Endodermal cell (in vitro differentiated cells): ENCODE measurements around the gene GDI2. TPM values are rescaled to one million over a fixed set of nuclear protein-coding genes. Genes with fewer than 3 reads are reported as not detected.

ENCODE experiments used
- DNase-seq: peaks from one replicate; pipeline ENCODE4 v3.0.0-alpha.2; 2017
- H3K27ac ChIP-seq: 2 replicates; pipeline ENCODE4 v1.5.1; 2013; ENCODE audit warnings: mild to moderate bottlenecking, low read depth, low read length, moderate library complexity
- H3K27me3 ChIP-seq: 2 replicates; pipeline ENCODE4 v1.6.1; 2013; ENCODE audit warnings: mild to moderate bottlenecking, low read length, moderate library complexity; ENCODE audit not compliant: insufficient read depth, control insufficient read depth, poor library complexity, severe bottlenecking
- H3K36me3 ChIP-seq: 2 replicates; pipeline ENCODE4 v1.7.0; 2013; ENCODE audit warnings: mild to moderate bottlenecking, low read length, moderate library complexity; ENCODE audit not compliant: control insufficient read depth, insufficient read depth
- H3K4me1 ChIP-seq: one replicate; pipeline ENCODE4 v1.7.0; 2013; ENCODE audit warnings: low read length; ENCODE audit not compliant: control insufficient read depth, insufficient read depth
- H3K4me3 ChIP-seq: 2 replicates; pipeline ENCODE4 v1.5.1; 2013; ENCODE audit warnings: mild to moderate bottlenecking, low read length, moderate library complexity
- H3K9ac ChIP-seq: 2 replicates; pipeline ENCODE4 v1.6.1; 2013; ENCODE audit warnings: mild to moderate bottlenecking, low read length, moderate library complexity; ENCODE audit not compliant: poor library complexity, severe bottlenecking; ENCODE audit errors: extremely low read depth
- H3K9me3 ChIP-seq: 2 replicates; pipeline ENCODE4 v1.6.1; 2013; ENCODE audit warnings: mild to moderate bottlenecking, low read length, moderate library complexity; ENCODE audit not compliant: control insufficient read depth
- H3K27ac Mint-ChIP-seq: 2 replicates; pipeline ENCODE4 v1.8.0; 2020; ENCODE audit warnings: mixed read lengths
- H3K27me3 Mint-ChIP-seq: 2 replicates; pipeline ENCODE4 v1.8.0; 2021; ENCODE audit warnings: mild to moderate bottlenecking, mixed read lengths; ENCODE audit not compliant: insufficient read depth
- H3K36me3 Mint-ChIP-seq: 2 replicates; pipeline ENCODE4 v1.8.0; 2020; ENCODE audit warnings: low read depth, mixed read lengths
- H3K4me1 Mint-ChIP-seq: 2 replicates; pipeline ENCODE4 v1.8.0; 2020; ENCODE audit warnings: mixed read lengths
- H3K4me3 Mint-ChIP-seq: 2 replicates; pipeline ENCODE4 v1.8.0; 2020; ENCODE audit warnings: mild to moderate bottlenecking, moderate library complexity, mixed read lengths
- H3K9me3 Mint-ChIP-seq: 2 replicates; pipeline ENCODE4 v1.8.0; 2020; ENCODE audit warnings: mild to moderate bottlenecking, mixed read lengths
- WGBS, 2 experiments: methylation state at CpG; one replicate each; pipeline versions ENCODE4 v1.1.5 to v1.1.7; 2013; ENCODE audit warnings: missing lambda C conversion rate in 2 of 2, mixed read lengths in 1 of 2; ENCODE audit not compliant: insufficient coverage in 1 of 2, insufficient read length in 1 of 2; 5-methylcytosine and 5-hydroxymethylcytosine counted together
- total RNA-seq, 2 donors: library from RNA; stranded (reverse); fragmentation: NEBNext Ultra II Directional in 1 of 2; extraction: Animal tissue kit (Norgen Biotek cat#: 25700) in 1 of 2; gene quantifications; 2 replicates in 1 of 2; 3 replicates in 1 of 2; pipeline ENCODE4 v1.2.1, GENCODE V29; 2021
- TF ChIP-seq, protein P1 (sequence below): fragments of 200-600 bp; sonication (generic); conservative IDR thresholded peaks from 2 replicates; pipeline ENCODE4 v1.5.0; 2021; ENCODE audit warnings: antibody characterized with exemption, mild to moderate bottlenecking

GDI2 gene
- total RNA-seq, 2 donors from 2014 or later = 299 to 337 TPM

DNA sequence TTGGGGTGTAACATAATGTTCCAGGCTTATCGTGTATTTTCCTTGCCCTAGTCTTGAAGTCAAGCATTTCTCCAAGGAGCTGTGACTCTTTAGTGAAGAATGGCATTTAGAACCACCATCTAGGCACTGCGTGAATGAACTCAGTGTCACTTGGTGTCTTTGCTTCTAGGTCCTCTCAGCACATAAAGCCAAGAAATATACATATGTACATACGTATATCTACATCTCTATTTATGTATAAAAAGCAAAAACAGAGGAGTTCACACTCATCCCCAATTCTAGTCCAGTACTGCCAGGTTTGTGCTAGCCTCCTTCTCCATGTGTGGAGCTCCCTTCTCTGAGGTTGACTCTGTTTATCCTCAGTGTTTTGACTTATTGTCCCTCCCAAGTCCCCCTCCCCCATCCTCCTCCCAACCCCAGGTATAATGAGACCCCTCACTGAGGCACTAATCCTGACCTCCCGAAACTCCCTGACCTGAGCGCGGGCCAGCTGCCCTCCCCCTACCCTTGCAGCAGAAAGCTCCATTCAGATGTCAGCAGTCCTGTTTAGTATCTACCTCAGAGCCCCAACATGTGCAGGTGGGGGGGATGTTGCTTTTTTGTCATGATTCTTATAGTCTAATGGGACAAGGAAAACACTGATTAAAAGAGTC is 61.5 kb downstream of the GDI2 start:
- Mint-ChIP-seq H3K27me3 (no peaks in the 10 kb centered on the region), H3K9me3 (no peaks in the 10 kb centered on the region), H3K4me1 (peaks cover 41% of the 10 kb centered on the region), H3K27ac (peak overlapping the region; percentile 86), H3K4me3 (peak overlapping the region; percentile 48), H3K36me3 (peaks cover 47% of the 10 kb centered on the region)
- Histone ChIP-seq H3K27me3 (no peaks in the 10 kb centered on the region), H3K9me3 (no peaks in the 10 kb centered on the region), H3K9ac (no peak overlapping the region), H3K36me3 (peaks cover 44% of the 10 kb centered on the region), H3K4me1 (peaks cover 14% of the 10 kb centered on the region), H3K27ac (no peak overlapping the region), H3K4me3 (no peak overlapping the region)
- peak; percentile 74 for DNase-seq
- WGBS, 2 experiments = 49 to 100% methylated on average over 1 to 6 of the region's 6 CpGs
- TF ChIP-seq, protein P1, sequence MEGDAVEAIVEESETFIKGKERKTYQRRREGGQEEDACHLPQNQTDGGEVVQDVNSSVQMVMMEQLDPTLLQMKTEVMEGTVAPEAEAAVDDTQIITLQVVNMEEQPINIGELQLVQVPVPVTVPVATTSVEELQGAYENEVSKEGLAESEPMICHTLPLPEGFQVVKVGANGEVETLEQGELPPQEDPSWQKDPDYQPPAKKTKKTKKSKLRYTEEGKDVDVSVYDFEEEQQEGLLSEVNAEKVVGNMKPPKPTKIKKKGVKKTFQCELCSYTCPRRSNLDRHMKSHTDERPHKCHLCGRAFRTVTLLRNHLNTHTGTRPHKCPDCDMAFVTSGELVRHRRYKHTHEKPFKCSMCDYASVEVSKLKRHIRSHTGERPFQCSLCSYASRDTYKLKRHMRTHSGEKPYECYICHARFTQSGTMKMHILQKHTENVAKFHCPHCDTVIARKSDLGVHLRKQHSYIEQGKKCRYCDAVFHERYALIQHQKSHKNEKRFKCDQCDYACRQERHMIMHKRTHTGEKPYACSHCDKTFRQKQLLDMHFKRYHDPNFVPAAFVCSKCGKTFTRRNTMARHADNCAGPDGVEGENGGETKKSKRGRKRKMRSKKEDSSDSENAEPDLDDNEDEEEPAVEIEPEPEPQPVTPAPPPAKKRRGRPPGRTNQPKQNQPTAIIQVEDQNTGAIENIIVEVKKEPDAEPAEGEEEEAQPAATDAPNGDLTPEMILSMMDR = no peak

DNA sequence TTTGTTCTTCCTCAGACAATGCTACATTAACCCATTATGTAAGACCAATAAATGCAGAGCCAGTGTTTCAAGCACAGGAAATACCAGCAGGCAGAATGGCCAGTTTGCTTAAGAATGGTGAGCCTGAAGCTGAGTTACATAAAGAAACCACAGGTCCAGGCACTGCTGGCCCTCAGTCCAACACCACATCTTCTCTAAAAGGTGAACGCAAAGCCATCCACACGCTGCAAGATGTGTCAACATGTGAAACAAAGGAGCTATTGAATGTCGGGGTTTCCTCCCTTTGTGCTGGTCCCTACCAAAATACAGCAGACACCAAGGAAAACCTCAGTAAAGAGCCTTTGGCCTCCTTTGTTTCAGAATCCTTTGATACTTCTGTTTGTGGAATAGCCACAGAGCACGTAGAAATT is 64.8 kb downstream of the GDI2 start:
- Mint-ChIP-seq H3K27me3 (no peaks in the 10 kb centered on the region), H3K9me3 (no peaks in the 10 kb centered on the region), H3K36me3 (peaks cover 58% of the 10 kb centered on the region), H3K27ac (peak overlapping the region; percentile 41), H3K4me3 (no peak overlapping the region), H3K4me1 (peaks cover 38% of the 10 kb centered on the region)
- Histone ChIP-seq H3K27me3 (no peaks in the 10 kb centered on the region), H3K9me3 (no peaks in the 10 kb centered on the region), H3K9ac (no peak overlapping the region), H3K27ac (peak overlapping the region; percentile 27), H3K4me3 (no peak overlapping the region), H3K4me1 (peaks cover 14% of the 10 kb centered on the region), H3K36me3 (peaks cover 60% of the 10 kb centered on the region)
- no peak for DNase-seq
- WGBS, 2 experiments = 82 to 88% methylated on average over 3 to 4 of the region's 4 CpGs
- TF ChIP-seq, protein P1 = no peak

DNA sequence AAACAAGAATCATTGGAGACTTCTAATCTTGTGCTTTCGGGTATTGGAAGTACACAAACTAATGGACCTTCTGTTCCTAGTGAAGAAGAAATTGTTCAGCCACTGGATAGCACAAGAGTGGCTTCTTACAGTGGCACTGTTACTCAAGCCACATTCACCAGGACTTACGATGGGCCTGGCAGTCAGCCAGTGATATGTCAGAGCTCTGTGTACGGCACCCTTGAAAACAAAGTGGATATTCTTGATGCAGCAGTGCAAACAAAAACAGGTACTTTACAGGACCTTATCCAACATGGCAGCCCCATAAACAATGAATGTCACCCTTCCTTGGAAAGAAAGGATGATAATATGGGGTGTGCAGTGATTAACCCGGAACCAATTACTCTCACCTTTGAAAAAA is 67.0 kb downstream of the GDI2 start:
- peaks cover 16% of the 10 kb centered on the region for H3K4me1 Mint-ChIP-seq
- TF ChIP-seq, protein P1 = no peak
- Histone ChIP-seq H3K36me3 (peaks cover 80% of the 10 kb centered on the region), H3K9me3 (no peaks in the 10 kb centered on the region), H3K9ac (no peak overlapping the region), H3K27ac (no peak overlapping the region), H3K4me1 (peaks cover 1% of the 10 kb centered on the region), H3K27me3 (no peaks in the 10 kb centered on the region), H3K4me3 (no peak overlapping the region)
- no peaks in the 10 kb centered on the region for H3K27me3 Mint-ChIP-seq
- WGBS, 2 experiments = 95 to 100% methylated on average over 3 to 4 of the region's 4 CpGs
- no peaks in the 10 kb centered on the region for H3K9me3 Mint-ChIP-seq
- DNase-seq = no peak
- H3K36me3 Mint-ChIP-seq = peaks cover 60% of the 10 kb centered on the region
- no peak overlapping the region for H3K4me3 Mint-ChIP-seq
- H3K27ac Mint-ChIP-seq = no peak overlapping the region
